ENCODE measurements around the gene CLEC5A.

- TF ChIP-seq, protein P1, sequence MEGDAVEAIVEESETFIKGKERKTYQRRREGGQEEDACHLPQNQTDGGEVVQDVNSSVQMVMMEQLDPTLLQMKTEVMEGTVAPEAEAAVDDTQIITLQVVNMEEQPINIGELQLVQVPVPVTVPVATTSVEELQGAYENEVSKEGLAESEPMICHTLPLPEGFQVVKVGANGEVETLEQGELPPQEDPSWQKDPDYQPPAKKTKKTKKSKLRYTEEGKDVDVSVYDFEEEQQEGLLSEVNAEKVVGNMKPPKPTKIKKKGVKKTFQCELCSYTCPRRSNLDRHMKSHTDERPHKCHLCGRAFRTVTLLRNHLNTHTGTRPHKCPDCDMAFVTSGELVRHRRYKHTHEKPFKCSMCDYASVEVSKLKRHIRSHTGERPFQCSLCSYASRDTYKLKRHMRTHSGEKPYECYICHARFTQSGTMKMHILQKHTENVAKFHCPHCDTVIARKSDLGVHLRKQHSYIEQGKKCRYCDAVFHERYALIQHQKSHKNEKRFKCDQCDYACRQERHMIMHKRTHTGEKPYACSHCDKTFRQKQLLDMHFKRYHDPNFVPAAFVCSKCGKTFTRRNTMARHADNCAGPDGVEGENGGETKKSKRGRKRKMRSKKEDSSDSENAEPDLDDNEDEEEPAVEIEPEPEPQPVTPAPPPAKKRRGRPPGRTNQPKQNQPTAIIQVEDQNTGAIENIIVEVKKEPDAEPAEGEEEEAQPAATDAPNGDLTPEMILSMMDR (IDR thresholded peaks at IDR 0.05), result no peak
- no peak for TF ChIP-seq POLR2A (IDR thresholded peaks at IDR 0.05)
- no peak for TF ChIP-seq POLR2AphosphoS5 (IDR thresholded peaks at IDR 0.05)
Observed at GRCh38 chr7:141949451-141949850, 2.7 kb upstream of the CLEC5A start.
